Measurements from ENCODE around the gene MMD. TPM values are rescaled to one million over a fixed set of nuclear protein-coding genes. Genes with fewer than 3 reads are reported as not detected.

Gene MMD
- total and polyA plus RNA-seq, 11 donors: 8.2 to 25.0 (median 12.4) TPM

- no peaks in the 10 kb centered on the region for H3K36me3 ChIP-seq
- DNase-seq (no peak), ATAC-seq (no peak)
- peaks cover 0 to 7% (median 0%) of the 10 kb centered on the region in 12 donors for H3K9me3 ChIP-seq
- H3K27me3 ChIP-seq: no peaks in the 10 kb centered on the region
- H3K27ac ChIP-seq: no peak overlapping the region
- WGBS, 4 donors: 75 to 83% (median 77%) methylated on average over 2 of the region's 2 CpGs
- peaks cover 0 to 9% (median 0%) of the 10 kb centered on the region in 12 donors for H3K4me1 ChIP-seq
- TF ChIP-seq POLR2A (IDR thresholded peaks at IDR 0.05): no peak
- TF ChIP-seq CTCF (IDR thresholded peaks at IDR 0.05): no peak
- intact Hi-C loops (cut with DNase I): loop anchor here in 7 of 10 donors (5.0 to 10.0 kb wide), 5 partner anchors 110 to 355 kb away; no protein-coding TSS in a partner anchor
- no peak overlapping the region for H3K4me3 ChIP-seq
These were observed 74.3 kb downstream of the MMD start for GRCh38 chr17:55347341-55347740.

- WGBS, 4 donors: 89 to 100% (median 92%) methylated on average over 1 of the region's 1 CpG
- Histone ChIP-seq H3K36me3 (no peaks in the 10 kb centered on the region), H3K9me3 (peaks cover 0 to 7% (median 0%) of the 10 kb centered on the region in 12 donors), H3K4me1 (peaks cover 0 to 9% (median 0%) of the 10 kb centered on the region in 12 donors), H3K27me3 (no peaks in the 10 kb centered on the region), H3K4me3 (no peak overlapping the region), H3K27ac (no peak overlapping the region)
- no peak for DNase-seq
- intact Hi-C loops (cut with DNase I): loop anchor here in 7 of 10 donors (5.0 to 10.0 kb wide), 5 partner anchors 109 to 354 kb away; no protein-coding TSS in a partner anchor
- TF ChIP-seq POLR2A (IDR thresholded peaks at IDR 0.05) (no peak), CTCF (IDR thresholded peaks at IDR 0.05) (no peak)
- ATAC-seq: no peak
These were observed 75.0 kb downstream of the MMD start for GRCh38 chr17:55346658-55347057.

- ATAC-seq: no peak
- intact Hi-C loops (cut with DNase I): loop anchor here in 7 of 10 donors (5.0 to 10.0 kb wide), 5 partner anchors 108 to 353 kb away; no protein-coding TSS in a partner anchor
- 69 to 90% (median 81%) methylated on average over 1 of the region's 1 CpG for WGBS, 4 donors
- Histone ChIP-seq H3K36me3 (no peaks in the 10 kb centered on the region), H3K27me3 (no peaks in the 10 kb centered on the region), H3K9me3 (peaks cover 0 to 7% (median 0%) of the 10 kb centered on the region in 12 donors), H3K4me3 (no peak overlapping the region), H3K27ac (no peak overlapping the region), H3K4me1 (peaks cover 0 to 9% (median 0%) of the 10 kb centered on the region in 12 donors)
- DNase-seq: no peak
- TF ChIP-seq CTCF (IDR thresholded peaks at IDR 0.05): no peak
- TF ChIP-seq POLR2A (IDR thresholded peaks at IDR 0.05): no peak
These were observed 76.5 kb downstream of the MMD start for GRCh38 chr17:55345132-55345531.

- Histone ChIP-seq H3K9me3 (peaks cover 0 to 7% (median 0%) of the 10 kb centered on the region in 12 donors), H3K4me1 (peaks cover 0 to 11% (median 0%) of the 10 kb centered on the region in 12 donors), H3K27ac (no peak overlapping the region), H3K4me3 (no peak overlapping the region), H3K27me3 (no peaks in the 10 kb centered on the region), H3K36me3 (no peaks in the 10 kb centered on the region)
- ATAC-seq: no peak
- TF ChIP-seq CTCF (IDR thresholded peaks at IDR 0.05): no peak
- no peak for TF ChIP-seq POLR2A (IDR thresholded peaks at IDR 0.05)
- WGBS, 4 donors: 86 to 95% (median 91%) methylated on average over 3 of the region's 3 CpGs
- no peak for DNase-seq
- intact Hi-C loops (cut with DNase I): loop anchor here in 3 of 10 donors (10.0 kb wide), 2 partner anchors 110 to 290 kb away; no protein-coding TSS in a partner anchor
These were observed 77.1 kb downstream of the MMD start for GRCh38 chr17:55344514-55344997.

All from heart left ventricle (tissue), 16 donors.